Fibroblast of gingiva (primary cell): ENCODE measurements around the gene SERTAD2.

Experiments used
- DNase-seq: peaks from one replicate; pipeline ENCODE4 v3.0.0-alpha.2; 2011; ENCODE audit warnings: low read depth

The SERTAD2 gene

DNA sequence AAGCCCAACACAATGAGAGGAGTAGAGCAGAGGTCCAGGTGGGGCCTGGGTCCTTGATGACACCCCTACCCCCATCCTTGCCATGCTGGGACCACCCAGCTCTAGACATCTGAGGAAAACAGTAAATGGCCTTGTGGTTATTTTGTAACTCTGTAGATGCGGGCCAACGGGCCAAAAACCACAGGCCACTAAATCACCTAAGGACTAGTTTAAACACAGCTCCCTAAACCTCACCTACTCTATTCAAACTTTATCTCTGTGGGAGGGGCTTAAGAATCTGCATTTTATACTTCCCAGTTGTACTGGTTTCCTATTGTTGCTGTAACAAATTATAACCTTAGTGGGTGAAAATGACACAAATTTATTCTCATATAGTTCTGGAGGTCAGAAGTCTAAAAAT lies 19.0 kb upstream of the SERTAD2 start:
- no peak for DNase-seq

DNA sequence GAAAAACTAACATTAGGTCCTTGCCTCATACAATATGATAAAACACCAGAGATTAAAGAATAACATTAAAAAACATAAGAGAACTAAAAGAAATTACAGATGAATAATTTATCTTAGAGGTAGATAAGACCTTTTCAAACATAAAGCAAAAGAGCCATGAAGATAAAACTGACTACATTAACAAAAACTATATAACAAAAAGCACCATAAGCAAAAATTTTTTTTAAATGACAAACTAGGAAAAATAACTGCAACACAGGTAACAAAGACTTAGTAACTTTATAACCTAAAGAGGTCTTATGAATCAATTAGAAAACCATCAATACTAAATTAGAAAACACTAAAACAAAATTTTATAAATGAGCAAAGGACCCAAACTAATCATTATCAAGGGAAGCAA lies 16.3 kb upstream of the SERTAD2 start:
- no peak for DNase-seq

DNA sequence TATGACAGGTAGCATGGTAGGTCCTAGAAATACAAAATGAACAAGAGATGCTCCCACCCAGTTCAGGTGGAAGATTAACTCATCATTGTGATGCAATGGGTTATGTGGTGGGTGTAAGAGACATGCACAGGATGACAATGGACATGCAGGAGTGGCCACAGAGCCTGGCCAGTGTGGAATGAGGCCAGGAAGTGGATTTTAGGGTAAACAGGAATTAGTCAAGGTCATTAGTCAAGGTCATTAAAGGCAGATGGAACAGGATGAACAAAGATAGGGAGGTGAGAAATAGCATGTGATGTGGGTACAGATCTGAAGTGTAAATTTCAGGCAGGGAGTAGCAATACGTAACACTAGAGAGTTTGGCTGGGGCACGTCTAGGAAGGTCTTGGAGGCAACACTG lies 15.6 kb upstream of the SERTAD2 start:
- DNase-seq = no peak

DNA sequence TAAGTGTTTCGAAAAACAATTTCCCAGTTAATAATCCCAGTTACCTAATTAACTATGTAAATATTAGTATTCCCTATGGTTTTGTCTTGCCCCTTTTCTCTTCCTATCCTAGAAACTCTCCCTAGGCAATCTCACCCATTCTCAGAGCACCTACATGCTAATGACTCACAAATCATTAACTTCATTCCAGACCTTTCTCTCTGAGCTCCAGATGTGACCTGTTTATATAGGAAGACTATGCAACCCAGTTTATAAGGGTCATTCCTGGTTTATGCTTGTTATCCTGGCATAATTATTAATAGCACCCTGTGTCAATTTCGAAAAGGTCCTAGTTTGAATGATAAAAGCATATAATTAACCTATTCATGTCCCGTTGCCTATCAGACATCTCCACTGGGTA lies 14.8 kb upstream of the SERTAD2 start:
- DNase-seq = no peak

DNA sequence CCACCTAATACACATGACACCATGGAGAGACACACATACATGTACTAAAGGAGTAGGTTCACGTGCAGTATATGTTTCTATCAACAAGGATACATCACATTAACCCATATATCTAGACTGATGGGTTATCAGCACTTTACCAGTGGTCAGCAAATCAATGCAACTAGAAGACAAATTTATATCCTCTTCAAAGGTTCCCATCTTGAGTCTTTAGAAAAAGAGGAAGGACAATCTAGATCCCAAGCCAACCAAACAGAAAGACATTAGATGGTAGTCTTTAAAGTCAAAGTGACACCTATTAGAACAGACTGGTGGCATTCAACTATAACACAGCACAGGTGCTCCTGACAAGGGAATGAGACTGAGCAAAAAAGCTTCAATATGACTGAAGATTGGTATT lies 13.8 kb upstream of the SERTAD2 start:
- DNase-seq = no peak

DNA sequence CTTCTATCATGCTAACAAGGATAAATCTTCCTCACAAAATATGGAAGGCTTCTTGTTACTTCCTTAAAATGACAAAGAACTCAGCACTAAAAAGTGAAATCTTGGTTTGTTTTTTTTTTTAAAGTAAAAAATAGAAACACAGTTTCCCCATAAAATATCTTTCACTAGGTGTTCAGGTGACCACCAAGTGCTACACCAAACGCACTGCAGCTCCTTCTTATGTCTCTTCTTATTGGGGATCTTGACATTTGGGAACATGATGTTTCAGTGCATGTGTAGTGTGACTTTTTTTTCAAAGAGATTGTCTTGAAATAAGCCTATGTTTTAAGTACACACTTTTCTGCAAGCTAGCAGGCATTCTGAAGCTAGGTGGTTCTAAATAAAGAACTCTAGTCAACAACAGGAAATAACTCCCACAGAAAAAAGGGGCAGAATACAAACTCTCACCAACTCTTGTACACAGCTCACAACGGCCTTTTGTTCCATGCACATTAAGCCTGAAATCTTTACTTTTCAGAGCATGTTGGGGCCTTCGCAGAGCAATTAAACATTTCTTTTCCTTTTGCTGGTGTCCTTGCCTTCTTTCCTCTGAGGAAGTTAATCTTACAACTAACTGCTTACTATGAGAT lies 13.2 kb upstream of the SERTAD2 start:
- no peak for DNase-seq

DNA sequence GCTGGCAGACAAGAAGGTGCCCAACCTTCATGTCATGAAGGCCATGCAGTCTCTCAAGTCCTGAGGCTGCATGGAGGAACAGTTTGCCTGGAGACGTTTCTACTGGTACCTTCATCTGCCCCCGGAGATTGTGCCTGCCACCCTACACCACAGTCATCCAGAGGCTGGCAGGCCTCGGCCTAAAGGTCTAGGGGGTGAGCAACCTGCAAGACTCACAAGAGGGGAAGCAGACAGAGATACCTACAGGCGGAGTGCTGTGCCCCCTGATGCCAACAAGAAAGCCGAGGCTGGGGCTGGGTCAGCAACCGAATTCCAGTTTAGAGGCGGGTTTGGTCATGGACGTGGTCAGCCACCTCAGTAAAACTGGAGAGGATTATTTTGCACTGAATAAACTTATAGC lies 12.0 kb upstream of the SERTAD2 start:
- no peak for DNase-seq

DNA sequence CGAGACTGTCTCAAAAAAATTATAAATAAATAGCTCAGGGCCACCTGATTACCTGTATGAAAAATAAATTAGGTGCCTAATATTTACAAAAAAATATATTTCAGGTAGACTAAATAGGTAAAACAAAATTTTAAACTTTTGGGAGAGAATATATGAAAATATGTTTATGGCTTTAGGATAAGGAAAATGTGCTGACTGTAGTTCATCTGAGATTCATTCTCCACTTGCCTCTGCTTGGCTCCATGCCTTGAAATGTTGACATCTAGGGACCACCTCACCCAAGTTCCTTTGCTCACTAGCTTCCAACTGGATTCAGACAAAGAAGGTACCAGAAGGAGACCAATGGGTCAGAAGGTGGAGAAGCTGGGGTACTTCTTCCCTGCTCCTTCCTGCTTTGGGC lies 9.7 kb upstream of the SERTAD2 start:
- DNase-seq = no peak

DNA sequence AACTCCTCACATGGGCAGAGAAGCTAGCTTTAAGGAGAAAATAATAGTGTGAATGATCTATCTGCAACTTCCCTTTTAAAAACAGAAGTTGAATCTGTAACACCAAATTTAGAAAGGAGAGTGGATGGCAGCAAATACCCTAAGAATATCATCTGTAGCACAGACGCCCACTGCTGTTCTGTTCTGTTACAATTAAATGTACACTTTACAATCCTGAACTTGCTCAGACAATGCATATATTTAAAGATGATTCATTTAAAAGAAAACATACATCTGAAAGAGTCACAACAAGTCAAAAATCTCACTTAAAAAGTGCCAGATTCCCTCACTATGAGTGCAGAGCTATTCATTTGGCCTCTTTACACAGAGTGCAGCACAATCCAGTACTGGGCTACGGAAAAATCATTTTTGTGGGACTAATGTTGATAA lies 8.0 kb upstream of the SERTAD2 start:
- DNase-seq = no peak

DNA sequence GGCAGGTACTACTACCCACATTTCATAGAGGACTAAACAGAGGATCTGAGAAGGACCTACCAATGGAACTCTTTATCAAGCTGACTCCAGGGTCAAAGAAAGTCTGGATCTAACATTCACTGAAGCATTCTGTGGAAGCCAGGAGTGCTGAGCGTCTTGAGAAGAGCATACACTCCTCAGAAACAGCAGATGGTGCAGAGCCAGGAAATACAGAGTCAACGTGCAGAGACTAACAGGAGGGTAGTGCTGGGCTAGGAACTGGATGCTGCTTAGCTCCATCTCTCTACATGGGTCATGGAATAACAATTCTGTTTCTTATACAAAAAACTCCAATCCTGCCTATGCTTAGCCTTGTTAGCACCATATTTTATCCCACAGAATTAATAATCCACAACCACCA lies 5.5 kb upstream of the SERTAD2 start:
- DNase-seq = no peak

DNA sequence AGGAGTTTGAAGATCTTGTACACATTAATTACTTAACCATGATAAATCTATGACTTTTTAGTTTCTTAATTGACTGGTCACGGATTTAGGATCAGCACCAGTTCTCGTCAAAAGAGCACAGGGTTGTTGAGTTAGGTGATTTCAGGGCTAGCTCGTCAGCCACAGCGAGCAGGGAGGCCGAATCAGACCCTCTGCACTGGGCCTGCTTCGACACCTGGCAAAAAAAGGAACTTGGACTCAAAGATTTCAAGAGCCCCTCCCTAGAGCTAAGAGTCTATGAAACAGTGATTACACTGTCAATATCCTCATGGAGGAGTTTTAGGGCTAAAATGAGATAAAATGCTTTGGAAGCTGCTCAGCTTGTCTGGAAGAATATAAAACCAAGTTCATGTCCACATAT lies 4.6 kb upstream of the SERTAD2 start:
- no peak for DNase-seq

DNA sequence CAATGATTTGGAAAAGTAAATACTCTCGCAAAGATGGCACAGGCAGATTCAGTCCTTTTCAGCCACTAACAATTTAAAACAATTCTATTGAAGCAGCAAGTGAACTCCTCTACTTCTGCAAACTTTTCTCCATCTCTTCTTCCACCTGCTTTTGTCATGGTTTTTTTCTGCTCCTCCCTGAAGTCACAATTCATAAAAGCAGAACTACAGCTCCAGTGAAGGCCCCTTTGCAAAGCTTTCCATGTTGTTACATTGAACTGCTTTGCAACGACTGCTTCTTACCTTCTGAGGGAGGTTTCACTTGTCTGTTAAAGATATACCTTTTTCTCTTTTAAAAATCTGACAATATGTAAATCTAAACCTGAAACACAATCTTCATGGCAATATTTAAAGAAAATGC lies 3.7 kb upstream of the SERTAD2 start:
- DNase-seq = no peak

DNA sequence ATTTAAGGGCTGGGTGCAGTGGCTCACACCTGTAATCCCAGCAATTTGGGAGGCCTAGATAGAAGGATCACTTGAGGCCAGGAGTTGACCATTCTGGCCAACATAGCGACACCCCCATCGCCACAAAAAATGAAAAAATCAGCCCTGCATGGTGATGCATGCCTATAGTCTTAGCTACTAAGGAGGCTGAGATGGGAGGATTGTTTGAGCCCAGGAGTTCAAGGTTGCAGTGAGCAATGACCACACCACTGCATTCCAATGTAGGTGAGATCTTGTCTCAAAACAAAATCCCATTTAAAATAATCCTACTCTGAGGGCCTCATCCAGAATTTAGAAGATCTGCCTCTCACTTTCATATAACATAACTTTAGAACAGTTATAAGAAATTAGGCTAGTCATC lies 2.7 kb upstream of the SERTAD2 start:
- DNase-seq = no peak

DNA sequence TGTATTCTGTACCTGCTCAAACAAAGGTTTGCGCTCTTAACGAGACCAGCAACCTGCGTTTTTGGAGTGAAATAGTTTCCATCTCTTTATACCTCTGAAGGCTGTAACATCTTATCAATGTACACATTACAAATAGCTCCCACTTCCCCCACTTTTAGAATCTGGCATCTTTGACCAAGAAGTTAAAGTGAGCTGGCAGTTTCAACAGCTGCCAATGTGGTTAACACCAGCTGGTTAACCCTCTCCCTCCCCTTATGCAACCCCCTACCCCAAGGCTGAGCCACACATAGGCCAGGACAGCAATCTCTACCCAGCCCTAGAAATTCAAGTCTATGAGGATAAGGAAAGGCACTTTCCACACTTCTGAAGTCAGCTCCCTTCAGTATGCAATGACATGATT lies 2.2 kb upstream of the SERTAD2 start:
- no peak for DNase-seq

DNA sequence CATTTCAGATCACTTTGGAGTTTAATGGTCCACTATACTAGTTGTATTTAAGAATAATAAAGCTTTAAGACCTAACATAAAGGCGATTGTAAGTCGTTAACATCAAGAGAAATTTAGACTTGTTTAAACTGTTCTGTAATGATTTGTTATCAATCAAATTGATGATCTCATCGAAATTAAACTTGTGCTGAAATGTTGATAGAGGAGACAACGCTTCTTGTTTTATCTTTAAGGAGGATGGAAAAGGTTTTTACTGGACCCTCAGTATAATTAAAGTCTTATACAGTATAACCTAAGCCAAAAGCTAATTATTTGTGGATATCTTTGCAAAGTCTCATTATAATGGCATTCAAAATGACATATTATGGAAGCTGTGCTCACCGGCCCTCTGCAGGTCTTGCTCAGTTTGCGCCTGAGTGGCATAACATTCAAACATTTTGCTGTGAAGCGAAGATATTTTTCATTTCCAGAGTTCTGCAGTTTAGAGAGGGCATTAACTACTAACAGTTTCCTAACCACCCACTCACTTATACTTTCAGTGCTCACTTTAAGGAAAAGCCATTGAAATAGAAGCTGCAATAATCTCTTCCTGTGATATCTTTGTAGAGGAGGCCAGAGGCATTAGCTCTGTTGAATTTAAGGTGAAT lies 1.4 kb upstream of the SERTAD2 start:
- DNase-seq = no peak

DNA sequence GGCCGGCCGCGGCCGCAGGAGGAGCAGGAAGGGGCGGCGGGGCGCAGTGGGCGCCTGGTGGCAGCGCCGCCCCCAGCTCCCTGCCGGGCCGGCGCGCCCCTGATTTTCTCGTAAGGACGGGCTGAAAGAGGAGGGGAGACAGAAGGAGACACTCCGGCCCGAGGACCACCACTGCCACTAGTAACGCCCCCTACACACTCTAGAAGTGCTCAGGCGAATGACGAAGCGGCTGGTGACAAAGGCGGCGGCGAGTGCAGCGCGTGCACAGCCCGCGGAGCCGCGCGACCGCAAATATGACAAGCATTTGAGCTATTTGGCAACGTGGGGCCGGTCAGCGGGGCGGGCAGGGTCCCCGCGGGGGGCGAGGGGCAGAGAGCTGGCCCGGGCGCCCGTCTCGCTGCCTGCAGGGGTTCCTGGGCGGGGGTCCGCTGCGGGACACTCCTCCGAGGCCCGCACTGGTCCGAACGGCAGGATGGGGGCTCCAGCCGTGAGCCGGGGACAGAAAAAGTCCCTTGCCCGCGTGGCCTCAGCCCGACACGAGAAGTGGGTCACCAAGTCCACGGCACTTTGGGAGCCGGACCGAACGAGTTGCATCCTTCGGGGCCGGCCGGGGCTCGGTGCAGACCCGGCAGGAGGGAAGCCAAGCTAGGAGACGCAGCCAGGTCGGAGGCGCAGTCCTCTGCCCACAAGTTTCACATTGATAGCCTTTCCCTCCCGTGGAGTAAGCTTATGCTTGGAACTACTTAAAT lies 524 bp upstream of the SERTAD2 start:
- DNase-seq = peak; percentile 87

DNA sequence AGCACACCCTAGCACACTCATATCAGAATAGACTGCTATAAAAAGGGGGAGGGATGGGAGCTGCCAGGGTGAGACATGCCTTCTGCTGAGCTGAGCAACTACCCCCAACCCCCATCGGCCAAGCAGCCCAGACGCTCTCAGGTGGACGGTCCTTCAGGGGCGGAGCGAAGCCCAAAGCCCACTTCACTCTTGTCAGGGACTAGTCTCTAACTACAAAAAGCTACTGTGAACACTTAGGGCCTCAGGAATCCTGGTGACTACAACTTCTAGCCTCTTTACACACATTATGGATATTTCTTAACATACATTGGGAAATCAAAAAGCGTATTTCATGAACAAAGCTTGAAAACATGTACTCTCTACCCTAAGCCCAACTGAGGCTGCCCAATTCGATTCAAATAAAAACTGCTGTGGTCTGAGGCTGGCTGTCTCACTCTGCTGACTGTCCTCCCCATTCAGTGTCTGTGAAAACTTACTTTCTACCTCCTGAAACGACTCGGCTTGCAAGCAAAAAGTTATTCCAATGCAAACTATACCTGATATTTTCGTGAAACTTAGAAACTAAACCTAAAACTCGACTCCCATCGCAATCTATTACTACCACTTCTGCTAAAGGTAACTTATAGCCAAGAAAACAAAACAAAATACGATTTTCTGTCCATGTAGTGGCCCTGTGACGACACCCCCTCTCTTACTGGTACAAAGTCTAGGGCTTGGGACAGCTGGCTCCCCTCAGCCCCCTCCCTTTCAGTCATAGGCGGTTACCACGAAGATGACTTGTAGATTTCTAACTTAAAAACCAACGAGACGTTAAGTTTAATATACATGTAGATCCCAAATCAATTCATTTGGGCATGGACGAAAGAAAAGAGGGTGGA lies 1.2 kb downstream of the SERTAD2 start:
- peak; percentile 86 for DNase-seq

DNA sequence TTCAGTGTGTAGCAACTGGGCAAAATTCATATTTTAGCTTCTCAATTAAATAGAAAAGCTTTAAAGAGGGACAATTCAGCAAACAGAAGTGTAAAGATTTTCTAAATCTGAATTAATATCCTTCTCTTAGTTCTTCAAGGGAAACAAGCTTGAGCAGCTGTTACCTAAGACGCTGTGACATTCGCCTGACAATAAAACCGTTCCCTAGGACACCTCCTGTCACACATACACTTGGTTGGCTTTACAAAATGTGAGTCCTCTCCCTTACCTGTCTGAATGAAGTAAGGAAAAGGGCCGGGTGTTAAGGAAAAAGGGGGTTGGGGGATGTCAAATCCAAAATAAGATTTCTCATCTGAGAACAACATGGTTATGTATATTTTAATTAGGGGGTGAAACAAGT lies 2.1 kb downstream of the SERTAD2 start:
- DNase-seq = no peak

DNA sequence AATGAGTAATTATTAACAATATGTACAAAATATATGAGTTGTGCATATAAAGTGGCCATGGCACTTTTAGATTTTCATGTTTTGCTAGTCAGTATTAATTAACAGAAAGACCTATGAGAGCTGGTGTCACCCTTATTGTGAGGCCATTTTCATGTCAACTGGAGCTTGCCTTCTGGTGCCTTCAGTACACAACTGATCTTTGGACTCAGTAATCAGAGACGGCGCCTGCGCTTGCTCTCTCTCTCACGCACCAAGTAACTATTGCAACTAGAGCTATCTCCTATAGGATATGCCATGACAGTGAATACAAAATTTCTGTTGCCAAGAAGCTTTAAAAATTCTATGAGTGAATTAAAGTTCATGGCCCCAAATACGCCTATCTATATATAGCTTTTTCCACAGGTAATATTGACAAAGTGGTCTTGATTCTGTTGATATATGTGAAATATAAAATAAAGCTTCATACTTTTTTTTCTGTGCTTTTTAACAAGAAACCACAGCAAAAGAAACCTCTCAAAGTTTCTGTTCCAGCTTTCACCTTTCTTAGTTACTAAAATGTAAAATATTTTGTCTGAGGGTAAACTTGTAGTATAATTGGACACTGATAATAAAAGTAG lies 2.9 kb downstream of the SERTAD2 start:
- no peak for DNase-seq

DNA sequence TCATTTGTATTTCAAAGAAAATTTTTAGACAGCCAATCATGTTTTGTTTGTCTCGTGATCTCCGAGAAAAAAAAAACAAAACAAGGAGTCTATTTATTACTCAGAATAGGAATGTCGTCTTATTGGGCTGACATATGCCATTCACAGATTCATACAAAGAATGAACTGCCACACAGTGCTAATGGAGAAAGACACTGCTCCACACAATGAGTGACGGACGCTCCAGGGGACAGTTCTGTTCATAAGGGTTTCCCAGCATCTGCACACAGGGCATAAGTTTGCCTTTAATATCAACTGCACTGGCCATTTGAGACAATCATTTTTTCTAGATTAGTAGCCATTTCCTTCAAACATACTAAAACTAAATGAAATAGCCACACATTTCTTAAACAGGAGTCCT lies 3.4 kb downstream of the SERTAD2 start:
- no peak for DNase-seq

DNA sequence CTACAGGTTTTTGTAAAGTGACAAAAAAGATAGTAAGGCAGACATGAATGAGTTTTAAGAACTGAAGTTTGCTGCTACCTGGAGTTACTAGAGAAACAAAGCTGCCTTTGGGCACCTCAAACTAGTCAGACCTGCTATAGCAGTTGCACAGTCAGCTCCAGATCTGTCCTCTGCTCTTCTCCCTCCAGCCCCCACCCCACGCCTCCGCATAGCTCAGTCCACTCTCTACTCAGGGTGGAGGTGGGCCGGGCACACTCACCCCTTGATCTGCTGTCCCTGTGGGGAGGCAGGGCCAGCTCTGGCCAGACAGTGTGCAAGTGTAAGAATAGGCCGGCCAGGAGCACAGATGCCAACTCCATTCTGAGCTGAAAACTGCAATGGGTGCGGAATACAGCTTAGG lies 4.1 kb downstream of the SERTAD2 start:
- no peak for DNase-seq

DNA sequence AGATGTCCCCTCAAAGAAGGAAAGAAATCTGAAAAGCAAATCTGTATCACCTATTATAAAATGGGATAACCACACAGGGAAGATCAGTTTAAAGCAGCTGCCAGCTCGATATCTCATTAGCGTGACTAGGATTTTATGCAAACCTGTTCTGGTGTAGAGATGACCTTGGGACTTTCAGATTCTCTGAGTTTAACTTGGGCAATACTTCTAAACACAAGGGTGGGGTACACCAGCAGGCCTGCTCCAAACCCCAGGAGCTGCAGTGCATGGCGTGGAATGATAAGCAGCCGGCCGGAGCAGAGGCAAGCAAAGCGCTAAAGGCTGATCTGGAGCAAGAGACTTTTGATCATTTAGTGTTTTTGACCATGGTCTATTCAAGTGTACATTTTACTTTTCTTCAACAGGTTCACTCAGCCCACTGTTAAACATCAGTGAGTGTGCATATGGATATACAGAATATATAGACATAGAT lies 4.7 kb downstream of the SERTAD2 start:
- DNase-seq = no peak
